GM06990 (cell line): ENCODE measurements around the gene ATL1.
"Not testable (repeated sequence)": the region's sequence is repeated elsewhere in the genome, so short reads cannot be mapped to it uniquely, and the experiment has no call there.

ENCODE experiments used
- DNase-seq: peaks from one replicate; pipeline ENCODE4 v3.0.0-alpha.2; 2011; ENCODE audit not compliant: insufficient read length; ENCODE audit errors: extremely low read depth
- H3K27me3 ChIP-seq: replicated peaks from 2 replicates; pipeline ENCODE4 v1.6.0; 2011; ENCODE audit warnings: low read length; ENCODE audit not compliant: control insufficient read depth, insufficient read depth
- H3K36me3 ChIP-seq: 2 replicates; pipeline ENCODE4 v1.5.1; 2011; ENCODE audit warnings: low read length; ENCODE audit not compliant: control insufficient read depth, insufficient read depth
- H3K4me3 ChIP-seq: replicated peaks from 2 replicates; pipeline ENCODE4 v1.5.1; 2011; ENCODE audit warnings: low read depth, mild to moderate bottlenecking, control low read depth, low read length
- TF ChIP-seq, protein P1 (sequence below): IDR thresholded peaks from 2 replicates; pipeline ENCODE4 v1.5.1; 2011; ENCODE audit warnings: low read length, control low read depth, mild to moderate bottlenecking, inconsistent platforms; ENCODE audit not compliant: insufficient read depth, poor library complexity, severe bottlenecking

Gene ATL1

DNA sequence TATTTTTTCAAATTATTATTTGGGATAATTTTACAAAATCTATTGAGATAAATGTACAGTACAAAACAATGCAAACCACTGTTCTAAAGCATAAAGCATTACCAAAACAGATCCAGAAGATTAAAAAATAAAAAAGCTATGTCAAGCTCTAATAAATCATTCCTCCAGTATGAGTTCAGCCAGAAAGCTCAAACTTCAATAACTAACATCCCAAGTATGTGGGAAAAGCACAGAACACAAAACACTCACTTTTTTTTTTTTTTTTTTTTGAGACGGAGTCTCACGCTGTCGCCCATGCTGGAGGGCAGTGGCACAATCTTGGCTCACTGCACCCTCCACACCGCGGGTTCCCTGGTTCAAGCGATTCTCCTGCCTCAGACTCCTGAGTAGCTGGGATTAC lies 96.8 kb downstream of the ATL1 start:
- no peak for DNase-seq
- Histone ChIP-seq H3K4me3 (no peak overlapping the region), H3K27me3 (no peaks in the 10 kb centered on the region), H3K36me3 (peaks cover 2% of the 10 kb centered on the region)
- TF ChIP-seq, protein P1, sequence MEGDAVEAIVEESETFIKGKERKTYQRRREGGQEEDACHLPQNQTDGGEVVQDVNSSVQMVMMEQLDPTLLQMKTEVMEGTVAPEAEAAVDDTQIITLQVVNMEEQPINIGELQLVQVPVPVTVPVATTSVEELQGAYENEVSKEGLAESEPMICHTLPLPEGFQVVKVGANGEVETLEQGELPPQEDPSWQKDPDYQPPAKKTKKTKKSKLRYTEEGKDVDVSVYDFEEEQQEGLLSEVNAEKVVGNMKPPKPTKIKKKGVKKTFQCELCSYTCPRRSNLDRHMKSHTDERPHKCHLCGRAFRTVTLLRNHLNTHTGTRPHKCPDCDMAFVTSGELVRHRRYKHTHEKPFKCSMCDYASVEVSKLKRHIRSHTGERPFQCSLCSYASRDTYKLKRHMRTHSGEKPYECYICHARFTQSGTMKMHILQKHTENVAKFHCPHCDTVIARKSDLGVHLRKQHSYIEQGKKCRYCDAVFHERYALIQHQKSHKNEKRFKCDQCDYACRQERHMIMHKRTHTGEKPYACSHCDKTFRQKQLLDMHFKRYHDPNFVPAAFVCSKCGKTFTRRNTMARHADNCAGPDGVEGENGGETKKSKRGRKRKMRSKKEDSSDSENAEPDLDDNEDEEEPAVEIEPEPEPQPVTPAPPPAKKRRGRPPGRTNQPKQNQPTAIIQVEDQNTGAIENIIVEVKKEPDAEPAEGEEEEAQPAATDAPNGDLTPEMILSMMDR = no peak

DNA sequence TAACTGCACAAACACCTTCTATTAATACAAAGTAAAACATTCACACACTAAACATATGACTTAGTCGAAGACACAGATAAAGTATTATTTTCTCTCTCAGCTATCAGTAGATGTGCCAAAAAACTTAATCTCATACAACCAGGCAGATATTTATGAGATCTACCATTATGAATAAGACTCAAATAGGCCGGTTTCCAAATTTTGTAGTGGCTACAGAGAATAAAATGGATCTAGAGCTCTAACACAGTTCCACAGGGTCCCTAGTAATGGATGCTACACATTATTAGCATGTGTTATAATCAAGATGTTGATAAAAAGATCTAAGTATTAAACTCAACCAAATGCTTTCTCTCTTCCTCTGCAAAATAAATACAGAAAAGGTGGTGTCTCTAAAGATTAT lies 97.8 kb downstream of the ATL1 start:
- H3K27me3 ChIP-seq = no peaks in the 10 kb centered on the region
- peaks cover 2% of the 10 kb centered on the region for H3K36me3 ChIP-seq
- TF ChIP-seq, protein P1 = no peak
- H3K4me3 ChIP-seq = no peak overlapping the region
- DNase-seq = no peak

DNA sequence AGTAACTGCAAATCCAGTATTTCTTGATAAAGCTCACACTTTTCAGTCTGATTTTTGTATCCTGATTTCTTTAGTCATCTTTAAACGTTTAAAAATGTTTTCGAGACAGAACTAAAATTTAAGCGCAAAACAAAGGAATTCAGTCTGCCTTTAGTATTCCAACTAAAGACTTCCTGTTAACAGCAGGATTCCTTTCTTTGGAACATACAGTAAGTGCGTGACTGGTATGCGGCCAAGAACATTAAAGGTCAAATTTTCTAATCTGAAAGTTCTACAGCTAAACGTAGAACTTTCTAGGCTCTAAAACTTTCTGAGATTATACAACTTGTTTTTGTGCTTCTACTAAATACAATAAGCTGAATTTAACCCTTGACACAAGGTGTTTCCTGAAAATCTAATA lies 98.3 kb downstream of the ATL1 start:
- H3K27me3 ChIP-seq = no peaks in the 10 kb centered on the region
- H3K36me3 ChIP-seq = peaks cover 2% of the 10 kb centered on the region
- no peak overlapping the region for H3K4me3 ChIP-seq
- TF ChIP-seq, protein P1 = no peak
- DNase-seq = no peak

DNA sequence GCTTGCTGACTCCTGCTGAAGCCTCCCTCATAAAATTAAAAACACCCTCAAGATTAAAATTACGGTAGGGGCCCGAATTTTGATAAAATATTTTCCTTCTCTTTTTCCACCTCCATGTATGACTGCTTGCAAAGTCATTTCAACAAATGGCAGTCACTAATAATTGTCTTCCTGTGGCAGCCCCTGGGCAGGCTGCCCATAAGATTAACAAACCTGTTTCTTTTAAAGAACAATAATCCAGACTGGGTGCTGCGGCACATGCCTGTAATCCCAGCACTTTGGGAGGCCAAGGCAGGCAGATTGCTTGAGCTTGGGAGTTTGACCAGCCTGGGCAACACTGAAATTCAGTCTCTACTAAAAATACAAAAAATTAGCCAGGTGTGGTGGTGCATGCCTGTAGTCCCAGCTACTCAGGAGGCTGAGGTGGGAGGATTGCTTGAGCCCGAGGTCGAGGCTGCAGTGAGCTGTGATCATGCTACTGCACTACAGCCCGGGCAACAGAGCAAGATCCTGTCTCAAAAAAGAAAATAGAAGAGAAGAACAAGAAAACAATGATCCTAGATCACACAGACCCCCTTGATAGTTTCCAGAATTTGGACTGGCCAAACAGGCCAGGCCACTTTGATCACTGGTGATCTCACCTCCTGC lies 99.5 kb downstream of the ATL1 start:
- TF ChIP-seq, protein P1 = no peak
- H3K27me3 ChIP-seq = no peaks in the 10 kb centered on the region
- peaks cover 2% of the 10 kb centered on the region for H3K36me3 ChIP-seq
- no peak for DNase-seq
- no peak overlapping the region for H3K4me3 ChIP-seq

DNA sequence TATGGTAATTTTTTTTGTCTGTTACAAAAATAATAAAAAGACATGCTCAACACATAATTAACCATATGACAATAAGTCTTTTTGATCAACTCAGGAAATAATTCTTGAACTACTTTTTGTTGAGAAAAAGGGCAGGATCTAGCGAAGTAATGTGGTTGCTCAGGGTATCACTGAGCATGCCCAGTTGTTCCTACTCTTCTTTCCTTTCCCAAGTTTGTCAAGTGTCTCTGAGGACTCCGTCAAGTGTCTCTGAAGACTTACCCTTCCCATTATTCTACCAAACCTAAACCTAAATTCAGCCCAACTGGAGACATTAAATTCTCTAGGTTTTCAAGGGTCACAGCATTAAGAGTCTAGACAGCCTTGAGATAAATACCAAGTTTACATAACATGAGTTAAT lies 104.6 kb downstream of the ATL1 start:
- DNase-seq, H3K27me3 ChIP-seq, H3K36me3 ChIP-seq, H3K4me3 ChIP-seq: not testable (repeated sequence)

- not testable (repeated sequence) for H3K36me3 ChIP-seq, H3K27me3 ChIP-seq, DNase-seq
- peak overlapping the region; percentile 83 for H3K4me3 ChIP-seq
Measured at GRCh38 chr14:50665300-50665699, 105.4 kb downstream of the ATL1 start.
